T-helper 1 cell treated with Interleukin-12 subunit alpha and Interleukin-12 subunit beta and Interleukin-4 antibody, amounts not matched to agents 30 μg/mL and 1 μg/mL, for 36 hours (primary cell): ENCODE data around the gene PHLDB2.
"Not testable (repeated sequence)": the region's sequence is repeated elsewhere in the genome, so short reads cannot be mapped to it uniquely, and the experiment has no call there.

ENCODE experiments used
- H3K27ac Mint-ChIP-seq: one replicate; pipeline ENCODE4 v1.8.0; 2021; ENCODE audit warnings: mild to moderate bottlenecking, mixed read lengths
- H3K27me3 Mint-ChIP-seq: one replicate; pipeline ENCODE4 v1.8.0; 2021; ENCODE audit warnings: low read depth, mixed read lengths
- H3K36me3 Mint-ChIP-seq: one replicate; pipeline ENCODE4 v1.8.0; 2021; ENCODE audit warnings: low read depth, mixed read lengths
- H3K4me1 Mint-ChIP-seq: one replicate; pipeline ENCODE4 v1.8.0; 2021; ENCODE audit warnings: low read depth, mixed read lengths
- H3K4me3 Mint-ChIP-seq: one replicate; pipeline ENCODE4 v1.8.0; 2021; ENCODE audit warnings: mild to moderate bottlenecking, moderate library complexity, mixed read lengths
- H3K9me3 Mint-ChIP-seq: one replicate; pipeline ENCODE4 v1.8.0; 2021; ENCODE audit warnings: mixed read lengths

Gene PHLDB2

GRCh38 chr3:111859061-111859973, at the start of gene PHLDB2:
TSS of gene PHLDB2 (plus strand) at chr3:111859265. CDS start at chr3:111884078, 24,813 bp downstream.
- peak within 1 kb of the TSS; percentile 83 for H3K4me3 Mint-ChIP-seq
- peaks cover 21% of the 10 kb centered on the region for H3K4me1 Mint-ChIP-seq
- peaks cover 76% of the 10 kb centered on the region for H3K27me3 Mint-ChIP-seq
- H3K9me3 Mint-ChIP-seq: no peaks in the 10 kb centered on the region
- no peaks in the 10 kb centered on the region for H3K36me3 Mint-ChIP-seq
- H3K27ac Mint-ChIP-seq: peak within 1 kb of the TSS; percentile 49

- H3K36me3 Mint-ChIP-seq: no peaks in the 10 kb centered on the region
- no peak overlapping the region for H3K27ac Mint-ChIP-seq
- no peaks in the 10 kb centered on the region for H3K4me1 Mint-ChIP-seq
- peaks cover 6% of the 10 kb centered on the region for H3K27me3 Mint-ChIP-seq
- peaks cover 6% of the 10 kb centered on the region for H3K9me3 Mint-ChIP-seq
- H3K4me3 Mint-ChIP-seq: no peak overlapping the region
Observed at GRCh38 chr3:111810909-111811308, 48.2 kb upstream of the PHLDB2 start.

- Mint-ChIP-seq H3K4me1 (no peaks in the 10 kb centered on the region), H3K4me3 (no peak overlapping the region), H3K27me3 (peaks cover 6% of the 10 kb centered on the region), H3K27ac (no peak overlapping the region), H3K9me3 (peaks cover 6% of the 10 kb centered on the region), H3K36me3 (no peaks in the 10 kb centered on the region)
Observed at GRCh38 chr3:111811811-111812210, 47.3 kb upstream of the PHLDB2 start.

GRCh38 chr3:111812701-111813100, 46.4 kb upstream of the PHLDB2 start:
- Mint-ChIP-seq H3K4me1 (no peaks in the 10 kb centered on the region), H3K4me3 (no peak overlapping the region), H3K36me3 (no peaks in the 10 kb centered on the region), H3K27ac (no peak overlapping the region), H3K9me3 (peaks cover 6% of the 10 kb centered on the region), H3K27me3 (peaks cover 3% of the 10 kb centered on the region)

DNA sequence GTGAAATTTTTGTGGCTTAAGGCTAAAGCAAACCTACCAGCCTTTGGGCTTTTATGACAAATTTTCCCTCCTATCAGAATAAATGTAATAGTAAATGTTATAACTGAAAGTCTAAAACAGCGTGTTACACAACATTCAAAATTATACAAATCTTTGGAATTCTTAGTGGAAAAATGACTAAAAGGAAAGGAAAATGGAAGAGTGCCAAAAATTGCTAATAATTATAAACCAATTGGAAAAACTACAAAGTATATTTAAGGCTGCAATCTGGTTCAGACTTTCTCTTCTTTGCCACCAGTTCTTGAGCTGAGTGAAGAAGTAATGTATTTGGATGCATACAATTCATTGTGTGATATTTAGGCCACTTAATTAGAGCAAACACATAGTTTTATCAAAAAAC, 45.6 kb upstream of the PHLDB2 start:
- Mint-ChIP-seq H3K4me3 (no peak overlapping the region), H3K9me3 (peaks cover 6% of the 10 kb centered on the region), H3K27ac (no peak overlapping the region), H3K4me1 (no peaks in the 10 kb centered on the region), H3K27me3 (peaks cover 3% of the 10 kb centered on the region), H3K36me3 (no peaks in the 10 kb centered on the region)

- Mint-ChIP-seq H3K4me1 (no peaks in the 10 kb centered on the region), H3K9me3 (peaks cover 9% of the 10 kb centered on the region), H3K27me3 (peaks cover 7% of the 10 kb centered on the region), H3K4me3 (no peak overlapping the region), H3K27ac (no peak overlapping the region), H3K36me3 (no peaks in the 10 kb centered on the region)
Observed at GRCh38 chr3:111813979-111814378, 45.1 kb upstream of the PHLDB2 start.

- H3K36me3 Mint-ChIP-seq, H3K27ac Mint-ChIP-seq, H3K4me1 Mint-ChIP-seq, H3K4me3 Mint-ChIP-seq, H3K27me3 Mint-ChIP-seq: not testable (repeated sequence)
- peaks cover 17% of the 10 kb centered on the region for H3K9me3 Mint-ChIP-seq
Observed at GRCh38 chr3:111816771-111817170, 42.3 kb upstream of the PHLDB2 start.

- Mint-ChIP-seq H3K4me1 (no peaks in the 10 kb centered on the region), H3K36me3 (peaks cover 3% of the 10 kb centered on the region), H3K4me3 (no peak overlapping the region), H3K27me3 (peaks cover 4% of the 10 kb centered on the region), H3K27ac (no peak overlapping the region), H3K9me3 (peaks cover 17% of the 10 kb centered on the region)
Observed at GRCh38 chr3:111819927-111820326, 39.1 kb upstream of the PHLDB2 start.

GRCh38 chr3:111820651-111821050, 38.4 kb upstream of the PHLDB2 start:
- no peaks in the 10 kb centered on the region for H3K4me1 Mint-ChIP-seq
- peaks cover 11% of the 10 kb centered on the region for H3K9me3 Mint-ChIP-seq
- peaks cover 4% of the 10 kb centered on the region for H3K27me3 Mint-ChIP-seq
- H3K36me3 Mint-ChIP-seq: peaks cover 3% of the 10 kb centered on the region
- H3K27ac Mint-ChIP-seq: no peak overlapping the region
- no peak overlapping the region for H3K4me3 Mint-ChIP-seq

DNA sequence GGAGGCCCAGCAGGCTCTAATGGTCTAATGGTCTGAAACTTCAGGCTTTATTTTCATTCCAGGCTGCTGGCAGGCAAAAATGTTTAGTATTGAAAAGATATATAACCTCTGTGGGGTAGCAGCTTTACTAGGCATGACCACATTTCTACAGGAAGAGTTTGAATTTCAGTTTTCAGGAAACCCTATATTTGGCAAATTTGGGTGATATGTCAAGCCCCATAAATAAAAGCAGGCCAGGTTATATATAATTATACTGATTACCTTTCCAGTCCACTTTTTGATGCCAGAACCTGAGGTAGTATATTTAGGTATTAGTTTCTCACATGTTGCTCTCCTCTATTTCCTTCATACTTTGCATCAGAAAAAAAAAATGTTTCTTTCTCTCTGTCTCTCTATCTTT, 37.2 kb upstream of the PHLDB2 start:
- Mint-ChIP-seq H3K4me1 (no peaks in the 10 kb centered on the region), H3K36me3 (peaks cover 3% of the 10 kb centered on the region), H3K9me3 (peaks cover 11% of the 10 kb centered on the region), H3K27ac (no peak overlapping the region), H3K27me3 (peaks cover 4% of the 10 kb centered on the region), H3K4me3 (no peak overlapping the region)

DNA sequence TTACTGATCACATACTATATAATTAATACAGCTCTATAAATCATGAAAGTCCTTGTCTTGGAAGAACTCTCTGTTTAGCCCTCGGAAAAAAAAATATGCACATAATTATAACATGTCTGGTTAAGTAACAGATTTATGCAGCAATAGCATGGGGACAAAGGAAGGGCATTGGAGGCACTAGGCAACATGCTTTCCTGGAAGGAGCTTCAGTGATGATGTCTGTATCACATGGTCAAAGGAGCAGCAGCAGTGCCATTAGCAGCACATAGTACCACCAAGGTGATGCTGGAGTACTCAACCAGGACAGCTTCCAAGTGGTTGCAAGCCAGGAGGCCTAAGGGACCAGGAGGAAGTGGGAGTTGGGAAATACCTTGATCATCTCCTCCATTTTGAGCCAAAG, 36.3 kb upstream of the PHLDB2 start:
- no peak overlapping the region for H3K27ac Mint-ChIP-seq
- H3K36me3 Mint-ChIP-seq: peaks cover 3% of the 10 kb centered on the region
- peaks cover 4% of the 10 kb centered on the region for H3K27me3 Mint-ChIP-seq
- H3K4me1 Mint-ChIP-seq: no peaks in the 10 kb centered on the region
- no peak overlapping the region for H3K4me3 Mint-ChIP-seq
- H3K9me3 Mint-ChIP-seq: peaks cover 11% of the 10 kb centered on the region

DNA sequence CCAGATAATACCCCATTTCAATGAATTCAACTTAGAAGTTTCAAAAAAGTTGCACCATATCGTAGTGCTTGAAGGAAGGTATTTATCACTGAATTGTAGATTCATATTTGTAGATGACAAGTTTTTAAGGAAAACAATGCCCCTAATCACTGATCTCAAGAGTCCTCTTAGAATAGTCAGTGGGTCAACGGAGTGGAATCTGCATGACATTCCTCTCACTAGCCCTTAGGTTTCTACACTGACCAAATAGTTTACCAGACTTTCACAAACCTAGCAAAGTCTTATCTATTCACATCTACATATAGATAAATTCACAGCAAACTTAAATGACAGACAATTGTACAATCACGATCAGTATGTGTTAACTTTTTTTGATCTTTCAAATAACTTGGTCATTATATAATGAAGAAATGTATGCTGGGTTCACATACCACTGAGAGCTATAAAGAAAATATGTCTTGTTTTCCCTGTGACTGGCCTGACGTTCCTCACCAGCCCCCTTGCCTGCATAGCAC, 35.7 kb upstream of the PHLDB2 start:
- no peaks in the 10 kb centered on the region for H3K4me1 Mint-ChIP-seq
- H3K9me3 Mint-ChIP-seq: peaks cover 11% of the 10 kb centered on the region
- H3K27me3 Mint-ChIP-seq: peaks cover 4% of the 10 kb centered on the region
- H3K27ac Mint-ChIP-seq: no peak overlapping the region
- H3K36me3 Mint-ChIP-seq: peaks cover 3% of the 10 kb centered on the region
- H3K4me3 Mint-ChIP-seq: no peak overlapping the region

DNA sequence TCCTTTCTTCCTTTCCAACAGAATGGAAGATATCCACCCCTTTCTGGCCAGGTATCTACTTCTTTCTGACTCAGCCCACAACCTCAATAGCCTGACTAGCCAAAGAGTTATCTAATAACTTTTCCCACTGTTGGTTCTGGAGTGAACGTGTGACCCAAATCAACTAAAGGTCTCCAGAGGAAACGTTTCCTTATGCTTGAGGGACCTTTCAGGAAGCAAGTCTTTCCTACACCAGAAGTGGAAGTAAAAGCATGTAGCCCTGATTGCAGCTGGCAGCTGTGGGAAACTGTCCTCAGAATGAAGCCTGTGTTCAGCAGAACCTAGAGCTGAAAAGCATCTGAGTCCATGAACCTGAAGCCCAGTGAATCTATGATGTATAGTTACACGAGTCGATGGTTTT, 34.7 kb upstream of the PHLDB2 start:
- Mint-ChIP-seq H3K27ac (no peak overlapping the region), H3K4me3 (no peak overlapping the region), H3K9me3 (peaks cover 5% of the 10 kb centered on the region), H3K4me1 (no peaks in the 10 kb centered on the region), H3K27me3 (no peaks in the 10 kb centered on the region), H3K36me3 (peaks cover 3% of the 10 kb centered on the region)

DNA sequence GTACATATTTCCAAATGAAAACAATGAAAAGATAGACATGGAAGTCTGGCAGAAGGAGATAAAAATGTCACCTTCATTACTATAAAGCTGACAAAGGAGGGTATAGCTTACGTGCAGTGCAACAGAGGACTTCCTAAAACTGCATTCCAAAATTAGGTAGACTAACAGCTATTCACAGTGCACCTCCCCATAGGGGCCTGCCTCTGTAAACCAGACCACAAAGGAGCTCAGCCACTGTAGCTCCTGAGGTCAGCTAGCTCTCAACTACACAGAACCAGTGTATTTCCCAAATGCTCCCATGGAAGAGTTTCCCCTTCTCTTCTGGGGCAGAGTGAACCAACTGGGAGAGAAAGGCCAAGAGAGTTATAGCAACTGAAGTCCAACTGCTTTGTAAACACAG, 31.2 kb upstream of the PHLDB2 start:
- Mint-ChIP-seq H3K27me3 (no peaks in the 10 kb centered on the region), H3K4me1 (peaks cover 4% of the 10 kb centered on the region), H3K27ac (no peak overlapping the region), H3K9me3 (no peaks in the 10 kb centered on the region), H3K36me3 (no peaks in the 10 kb centered on the region), H3K4me3 (no peak overlapping the region)

DNA sequence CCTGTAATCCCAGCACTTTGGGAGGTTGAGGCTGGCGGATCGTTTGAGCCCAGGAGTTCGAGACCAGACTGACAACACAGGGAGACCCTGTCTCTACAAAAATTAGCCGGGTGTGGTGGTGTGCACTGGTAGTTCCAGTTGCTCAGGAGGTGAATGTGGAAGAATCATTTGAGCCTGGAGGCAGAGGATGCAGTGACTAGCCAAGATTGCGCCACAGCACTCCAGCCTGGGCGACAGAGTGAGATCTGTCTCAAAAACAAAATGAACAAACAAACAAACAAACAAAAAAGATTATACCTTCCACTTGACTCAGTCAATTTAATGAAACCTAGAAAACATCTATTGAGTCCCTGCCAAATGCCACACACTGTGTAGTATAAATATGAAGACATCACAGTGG, 30.5 kb upstream of the PHLDB2 start:
- Mint-ChIP-seq H3K27me3 (no peaks in the 10 kb centered on the region), H3K4me1 (peaks cover 4% of the 10 kb centered on the region), H3K9me3 (no peaks in the 10 kb centered on the region), H3K4me3 (no peak overlapping the region), H3K36me3 (no peaks in the 10 kb centered on the region), H3K27ac (no peak overlapping the region)
